Measurements from ENCODE around the gene RSPRY1. TPM values are rescaled to one million over a fixed set of nuclear protein-coding genes. Genes with fewer than 3 reads are reported as not detected.

RSPRY1 gene
- total RNA-seq, 1 donor from 2014 or later, result 76.8 TPM

GRCh38 chr16:57256601-57257395 is 70.7 kb downstream of the RSPRY1 start:
- Histone ChIP-seq H3K9ac (ENCODE audit: low read length) (no peak overlapping the region), H4K20me1 (ENCODE audit: insufficient read depth, low read length) (no peaks in the 10 kb centered on the region), H3K27ac (ENCODE audit: low read depth, low read length) (no peak overlapping the region), H3K9me3 (ENCODE audit: insufficient read depth, low read depth, low read length) (no peaks in the 10 kb centered on the region), H3K4me3 (ENCODE audit: insufficient read depth, low read depth, low read length) (no peak overlapping the region), H3K36me3 (ENCODE audit: insufficient read depth, low read length) (peaks cover 16% of the 10 kb centered on the region), H3K4me1 (ENCODE audit: insufficient read depth, low read length) (peaks cover 9% of the 10 kb centered on the region), H3K4me2 (ENCODE audit: low read length) (no peak overlapping the region), H3K79me2 (ENCODE audit: insufficient read depth, low read length) (no peaks in the 10 kb centered on the region), H2AFZ (ENCODE audit: low read depth, low read length) (no peak overlapping the region), H3K27me3 (ENCODE audit: insufficient read depth, low read length) (no peaks in the 10 kb centered on the region)
- FAIRE-seq, result no peak
- no peak for DNase-seq (ENCODE audit: low read depth)
- Mint-ChIP-seq H3K4me3 (ENCODE audit: unreplicated experiment) (no peak overlapping the region), H3K9me3 (ENCODE audit: unreplicated experiment) (no peaks in the 10 kb centered on the region), H3K27me3 (ENCODE audit: low read depth, unreplicated experiment) (no peaks in the 10 kb centered on the region), H3K27ac (ENCODE audit: unreplicated experiment) (no peak overlapping the region), H3K4me1 (ENCODE audit: low read depth, unreplicated experiment) (peaks cover 8% of the 10 kb centered on the region), H3K36me3 (ENCODE audit: low read depth, unreplicated experiment) (peaks cover 16% of the 10 kb centered on the region)
- TF ChIP-seq, protein P1, sequence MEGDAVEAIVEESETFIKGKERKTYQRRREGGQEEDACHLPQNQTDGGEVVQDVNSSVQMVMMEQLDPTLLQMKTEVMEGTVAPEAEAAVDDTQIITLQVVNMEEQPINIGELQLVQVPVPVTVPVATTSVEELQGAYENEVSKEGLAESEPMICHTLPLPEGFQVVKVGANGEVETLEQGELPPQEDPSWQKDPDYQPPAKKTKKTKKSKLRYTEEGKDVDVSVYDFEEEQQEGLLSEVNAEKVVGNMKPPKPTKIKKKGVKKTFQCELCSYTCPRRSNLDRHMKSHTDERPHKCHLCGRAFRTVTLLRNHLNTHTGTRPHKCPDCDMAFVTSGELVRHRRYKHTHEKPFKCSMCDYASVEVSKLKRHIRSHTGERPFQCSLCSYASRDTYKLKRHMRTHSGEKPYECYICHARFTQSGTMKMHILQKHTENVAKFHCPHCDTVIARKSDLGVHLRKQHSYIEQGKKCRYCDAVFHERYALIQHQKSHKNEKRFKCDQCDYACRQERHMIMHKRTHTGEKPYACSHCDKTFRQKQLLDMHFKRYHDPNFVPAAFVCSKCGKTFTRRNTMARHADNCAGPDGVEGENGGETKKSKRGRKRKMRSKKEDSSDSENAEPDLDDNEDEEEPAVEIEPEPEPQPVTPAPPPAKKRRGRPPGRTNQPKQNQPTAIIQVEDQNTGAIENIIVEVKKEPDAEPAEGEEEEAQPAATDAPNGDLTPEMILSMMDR (IDR thresholded peaks at IDR 0.05; ENCODE audit: insufficient read depth, low read depth, low read length), result no peak
- TF ChIP-seq EZH2 (IDR thresholded peaks at IDR 0.05; ENCODE audit: insufficient read depth, low read length), result no peak

DNA sequence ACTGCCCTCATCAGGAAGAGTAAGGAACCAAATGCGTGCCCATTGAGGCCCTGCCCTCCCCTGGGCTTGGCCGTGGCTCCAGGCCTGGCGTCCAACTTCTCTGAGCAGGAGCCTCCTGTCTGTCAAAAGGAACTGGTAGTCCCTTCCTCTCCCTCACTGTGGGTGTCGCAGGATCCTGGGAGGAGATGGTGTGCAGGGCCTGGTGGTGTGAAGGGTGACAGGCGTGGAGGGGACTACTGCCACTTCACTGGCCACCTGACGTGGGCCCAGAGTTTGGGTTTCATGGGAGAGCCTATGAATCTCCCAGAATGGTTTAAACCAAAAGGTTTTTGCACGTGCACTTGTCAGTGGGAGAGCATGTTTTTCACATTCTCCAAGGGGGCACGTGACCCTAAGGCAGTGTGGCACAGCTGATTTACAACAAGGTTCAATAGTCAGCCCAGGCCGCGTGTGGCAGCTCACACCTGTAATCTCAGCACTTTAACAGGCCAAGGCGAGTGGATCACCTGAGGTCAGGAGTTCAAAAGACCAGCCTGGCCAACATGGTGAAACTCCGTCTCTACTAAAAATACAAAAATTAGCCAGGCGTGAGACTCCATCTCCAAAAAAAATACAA is 71.4 kb downstream of the RSPRY1 start:
- peaks cover 11% of the 10 kb centered on the region for H3K36me3 Mint-ChIP-seq (ENCODE audit: low read depth, unreplicated experiment)
- no peak for FAIRE-seq
- H3K4me2 ChIP-seq (ENCODE audit: low read length), result no peak overlapping the region

More for the DNA sequence above, 71.4 kb downstream of the RSPRY1 start:
- Histone ChIP-seq H3K4me1 (ENCODE audit: insufficient read depth, low read length) (peaks cover 9% of the 10 kb centered on the region), H4K20me1 (ENCODE audit: insufficient read depth, low read length) (no peaks in the 10 kb centered on the region), H3K9me3 (ENCODE audit: insufficient read depth, low read depth, low read length) (no peaks in the 10 kb centered on the region), H3K27me3 (ENCODE audit: insufficient read depth, low read length) (no peaks in the 10 kb centered on the region), H3K36me3 (ENCODE audit: insufficient read depth, low read length) (peaks cover 8% of the 10 kb centered on the region), H3K27ac (ENCODE audit: low read depth, low read length) (no peak overlapping the region), H3K9ac (ENCODE audit: low read length) (no peak overlapping the region), H2AFZ (ENCODE audit: low read depth, low read length) (no peak overlapping the region), H3K79me2 (ENCODE audit: insufficient read depth, low read length) (no peaks in the 10 kb centered on the region), H3K4me3 (ENCODE audit: insufficient read depth, low read depth, low read length) (no peak overlapping the region)
- Mint-ChIP-seq H3K27ac (ENCODE audit: unreplicated experiment) (no peak overlapping the region), H3K4me3 (ENCODE audit: unreplicated experiment) (no peak overlapping the region), H3K9me3 (ENCODE audit: unreplicated experiment) (no peaks in the 10 kb centered on the region), H3K27me3 (ENCODE audit: low read depth, unreplicated experiment) (no peaks in the 10 kb centered on the region), H3K4me1 (ENCODE audit: low read depth, unreplicated experiment) (peaks cover 8% of the 10 kb centered on the region)
- no peak for DNase-seq (ENCODE audit: low read depth)
- TF ChIP-seq, protein P1 (IDR thresholded peaks at IDR 0.05; ENCODE audit: insufficient read depth, low read depth, low read length), result no peak
- TF ChIP-seq EZH2 (IDR thresholded peaks at IDR 0.05; ENCODE audit: insufficient read depth, low read length), result no peak
